Measurements from ENCODE around the gene FOXL1. TPM values are rescaled to one million over a fixed set of nuclear protein-coding genes. Genes with fewer than 3 reads are reported as not detected.

FOXL1 gene
- polyA plus RNA-seq, 1 experiment, result 4.9 TPM

GRCh38 chr16:86541560-86541959 lies 36.8 kb upstream of the FOXL1 start:
- peaks cover 38% of the 10 kb centered on the region for H3K36me3 ChIP-seq (ENCODE audit: control insufficient read depth, insufficient read depth, low read length)

GRCh38 chr16:86542756-86543750 lies 35.3 kb upstream of the FOXL1 start:
- DNase-seq (ENCODE audit: low read depth), result no peak
- ChIA-PET POLR2A (no interaction called here), CTCF (interaction anchor here (0.6 to 1.7 kb wide), 3 partner anchors 10 to 617 kb away, joined by 3 read pairs; no protein-coding TSS in a partner anchor)
- H3K4me3 ChIP-seq (ENCODE audit: low read depth, low read length), result no peak overlapping the region
- no peaks in the 10 kb centered on the region for H3K27me3 ChIP-seq (ENCODE audit: control insufficient read depth, insufficient read depth, low read length)
- H3K36me3 ChIP-seq (ENCODE audit: control insufficient read depth, insufficient read depth, low read length), result peaks cover 36% of the 10 kb centered on the region
- no peak for TF ChIP-seq CTCF (IDR thresholded peaks at IDR 0.05; ENCODE audit: insufficient read depth, low read depth, low read length)

More at GRCh38 chr16:86541560-86541959, 36.8 kb upstream of the FOXL1 start:
- ChIA-PET CTCF (interaction anchor here (0.7 to 1.7 kb wide), 4 partner anchors 9 to 314 kb away, joined by 3 read pairs; no protein-coding TSS in a partner anchor), POLR2A (interaction anchor here (0.6 kb wide), 1 partner anchor 763 kb away, joined by 3 read pairs; no protein-coding TSS in a partner anchor)
- no peak for TF ChIP-seq CTCF (IDR thresholded peaks at IDR 0.05; ENCODE audit: insufficient read depth, low read depth, low read length)
- DNase-seq (ENCODE audit: low read depth), result no peak
- H3K27me3 ChIP-seq (ENCODE audit: control insufficient read depth, insufficient read depth, low read length), result no peaks in the 10 kb centered on the region
- no peak overlapping the region for H3K4me3 ChIP-seq (ENCODE audit: low read depth, low read length)

GRCh38 chr16:86545481-86545880 lies 32.9 kb upstream of the FOXL1 start:
- CTCF ChIA-PET, result interaction anchor here (0.5 kb wide), 1 partner anchor 148 kb away, joined by 3 read pairs; no protein-coding TSS in a partner anchor
- H3K36me3 ChIP-seq (ENCODE audit: control insufficient read depth, insufficient read depth, low read length), result peaks cover 29% of the 10 kb centered on the region
- POLR2A ChIA-PET, result no interaction called here
- no peak for DNase-seq (ENCODE audit: low read depth)
- no peaks in the 10 kb centered on the region for H3K27me3 ChIP-seq (ENCODE audit: control insufficient read depth, insufficient read depth, low read length)
- H3K4me3 ChIP-seq (ENCODE audit: low read depth, low read length), result no peak overlapping the region
- no peak for TF ChIP-seq CTCF (IDR thresholded peaks at IDR 0.05; ENCODE audit: insufficient read depth, low read depth, low read length)

GRCh38 chr16:86545954-86546637 lies 32.3 kb upstream of the FOXL1 start:
- H3K36me3 ChIP-seq (ENCODE audit: control insufficient read depth, insufficient read depth, low read length), result peaks cover 24% of the 10 kb centered on the region
- ChIA-PET POLR2A (no interaction called here), CTCF (interaction anchor here (0.5 kb wide), 1 partner anchor 149 kb away, joined by 3 read pairs; no protein-coding TSS in a partner anchor)
- DNase-seq (ENCODE audit: low read depth), result no peak
- H3K27me3 ChIP-seq (ENCODE audit: control insufficient read depth, insufficient read depth, low read length), result no peaks in the 10 kb centered on the region
- TF ChIP-seq CTCF (IDR thresholded peaks at IDR 0.05; ENCODE audit: insufficient read depth, low read depth, low read length), result no peak
- H3K4me3 ChIP-seq (ENCODE audit: low read depth, low read length), result no peak overlapping the region

- Histone ChIP-seq H3K36me3 (ENCODE audit: control insufficient read depth, insufficient read depth, low read length) (peaks cover 22% of the 10 kb centered on the region), H3K4me3 (ENCODE audit: low read depth, low read length) (no peak overlapping the region), H3K27me3 (ENCODE audit: control insufficient read depth, insufficient read depth, low read length) (no peaks in the 10 kb centered on the region)
- POLR2A ChIA-PET, result no interaction called here
- CTCF ChIA-PET, result no interaction called here
- DNase-seq (ENCODE audit: low read depth), result no peak
- TF ChIP-seq CTCF (IDR thresholded peaks at IDR 0.05; ENCODE audit: insufficient read depth, low read depth, low read length), result no peak
Observed at GRCh38 chr16:86546638-86547013, 31.7 kb upstream of the FOXL1 start.

Data from BJ (cell line).